GM12892 (cell line): ENCODE results near the gene TMEM125.

Source experiments
- POLR2A ChIP-seq: IDR thresholded peaks from 2 replicates; pipeline ENCODE4 v1.6.1; 2011; ENCODE audit warnings: low read depth, low read length, control low read depth
- POLR2AphosphoS5 ChIP-seq: IDR thresholded peaks from 2 replicates; pipeline ENCODE4 v1.6.1; 2011; ENCODE audit warnings: low read depth, low read length, control low read depth

DNA sequence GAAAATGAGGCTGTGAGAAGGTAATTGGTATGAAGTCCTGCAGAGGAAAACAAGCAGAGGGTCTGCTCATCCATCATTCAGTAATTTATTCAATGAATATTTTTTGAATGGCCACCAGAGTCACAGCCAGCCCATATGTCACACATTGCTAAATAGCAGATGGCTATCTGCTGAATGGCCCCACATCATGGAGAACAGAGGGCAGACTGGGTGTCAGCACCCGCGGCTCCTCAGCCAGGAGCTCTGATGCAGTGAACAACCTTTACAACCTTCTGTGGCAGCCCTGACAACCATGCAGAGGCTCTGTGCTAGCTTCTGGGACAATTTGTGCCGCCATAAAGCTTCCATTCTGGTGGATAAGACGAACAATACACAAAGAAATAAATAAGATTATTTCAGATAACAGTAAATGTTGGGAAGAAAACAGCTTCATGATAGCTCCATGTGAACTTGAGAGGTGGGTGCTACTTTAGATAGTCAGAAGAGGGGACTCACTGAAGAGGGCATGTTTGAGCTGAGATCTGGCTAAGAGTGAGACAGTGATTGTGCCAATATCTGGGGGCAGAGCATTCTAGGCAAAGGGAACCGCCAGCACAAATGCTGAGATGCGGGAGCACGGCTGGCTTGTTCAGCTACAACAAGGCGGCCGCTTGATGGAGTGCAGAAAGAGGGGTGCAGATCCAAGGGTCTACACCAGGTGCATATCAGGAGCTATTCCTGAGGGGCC is 18.4 kb downstream of the TMEM125 start:
- TF ChIP-seq POLR2A (no peak), POLR2AphosphoS5 (no peak)
